NCI-H226 (cell line): ENCODE measurements around the gene TMA7.

Experiments used
- DNase-seq: peaks from one replicate; pipeline ENCODE4 v3.0.0-alpha.2; 2015

Gene TMA7

GRCh38 chr3:48423883-48424695 lies 16.0 kb upstream of the TMA7 start:
- DNase-seq = no peak

- peak; percentile 29 for DNase-seq
Observed at GRCh38 chr3:48425281-48425812, 14.7 kb upstream of the TMA7 start.

- no peak for DNase-seq
Observed at GRCh38 chr3:48426401-48426909, 13.6 kb upstream of the TMA7 start.

GRCh38 chr3:48426944-48427629 lies 13.0 kb upstream of the TMA7 start:
- DNase-seq = no peak

GRCh38 chr3:48427630-48427962 lies 12.5 kb upstream of the TMA7 start:
- peak; percentile 72 for DNase-seq

GRCh38 chr3:48428088-48428571 lies 11.9 kb upstream of the TMA7 start:
- DNase-seq = no peak

- no peak for DNase-seq
Observed at GRCh38 chr3:48428572-48429316, 11.3 kb upstream of the TMA7 start.

- peak; percentile 50 for DNase-seq
Observed at GRCh38 chr3:48429317-48429959, 10.6 kb upstream of the TMA7 start.

GRCh38 chr3:48429960-48430707 lies 9.9 kb upstream of the TMA7 start, which contains the start of gene PLXNB1:
Gene PLXNB1 (minus strand): TSS chr3:48430086. CDS start chr3:48424611, 5,475 bp downstream.
- peak; percentile 83 for DNase-seq

- DNase-seq = no peak
Observed at GRCh38 chr3:48430708-48431101, 9.4 kb upstream of the TMA7 start.

- no peak for DNase-seq
Observed at GRCh38 chr3:48431224-48432029, 8.6 kb upstream of the TMA7 start.

- DNase-seq = no peak
Observed at GRCh38 chr3:48432411-48433371, 7.4 kb upstream of the TMA7 start.

- DNase-seq = peak; percentile 88
Observed at GRCh38 chr3:48433472-48434118, 6.5 kb upstream of the TMA7 start.

GRCh38 chr3:48434591-48435222 lies 5.3 kb upstream of the TMA7 start:
- no peak for DNase-seq

- DNase-seq = no peak
Observed at GRCh38 chr3:48435223-48435595, 4.8 kb upstream of the TMA7 start.

- peak; percentile 59 for DNase-seq
Observed at GRCh38 chr3:48435774-48436476, 4.1 kb upstream of the TMA7 start.

- no peak for DNase-seq
Observed at GRCh38 chr3:48436477-48436787, 3.6 kb upstream of the TMA7 start.

GRCh38 chr3:48436855-48437254 lies 3.2 kb upstream of the TMA7 start:
- no peak for DNase-seq
